ENCODE measurements around the gene RGS7.

DNA sequence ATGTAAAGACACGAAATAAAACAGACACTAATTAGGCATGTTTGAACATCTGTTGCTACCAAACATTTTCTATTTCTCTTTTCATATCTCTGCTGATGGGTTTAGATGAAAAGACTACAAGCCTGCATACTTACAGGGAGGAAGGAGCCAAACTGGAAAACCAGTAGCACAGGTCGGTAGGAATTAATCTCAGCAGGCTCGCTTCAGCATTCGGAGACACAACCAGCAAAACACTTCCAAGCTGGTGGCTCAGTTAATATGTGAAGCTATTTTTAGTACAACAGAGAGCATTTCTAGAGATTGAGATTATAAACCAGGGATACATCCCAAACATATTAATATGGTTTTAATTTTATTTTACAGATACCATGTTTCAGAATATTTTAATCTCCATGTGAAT lies 444.2 kb downstream of the RGS7 start:
- TF ChIP-seq POLR2A (IDR thresholded peaks at IDR 0.05) = no peak
- TF ChIP-seq, protein P1, sequence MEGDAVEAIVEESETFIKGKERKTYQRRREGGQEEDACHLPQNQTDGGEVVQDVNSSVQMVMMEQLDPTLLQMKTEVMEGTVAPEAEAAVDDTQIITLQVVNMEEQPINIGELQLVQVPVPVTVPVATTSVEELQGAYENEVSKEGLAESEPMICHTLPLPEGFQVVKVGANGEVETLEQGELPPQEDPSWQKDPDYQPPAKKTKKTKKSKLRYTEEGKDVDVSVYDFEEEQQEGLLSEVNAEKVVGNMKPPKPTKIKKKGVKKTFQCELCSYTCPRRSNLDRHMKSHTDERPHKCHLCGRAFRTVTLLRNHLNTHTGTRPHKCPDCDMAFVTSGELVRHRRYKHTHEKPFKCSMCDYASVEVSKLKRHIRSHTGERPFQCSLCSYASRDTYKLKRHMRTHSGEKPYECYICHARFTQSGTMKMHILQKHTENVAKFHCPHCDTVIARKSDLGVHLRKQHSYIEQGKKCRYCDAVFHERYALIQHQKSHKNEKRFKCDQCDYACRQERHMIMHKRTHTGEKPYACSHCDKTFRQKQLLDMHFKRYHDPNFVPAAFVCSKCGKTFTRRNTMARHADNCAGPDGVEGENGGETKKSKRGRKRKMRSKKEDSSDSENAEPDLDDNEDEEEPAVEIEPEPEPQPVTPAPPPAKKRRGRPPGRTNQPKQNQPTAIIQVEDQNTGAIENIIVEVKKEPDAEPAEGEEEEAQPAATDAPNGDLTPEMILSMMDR (IDR thresholded peaks at IDR 0.05) = no peak

Data from body of pancreas (tissue), 4 donors.